Measurements from ENCODE around the gene NMRK2. TPM values are rescaled to one million over a fixed set of nuclear protein-coding genes. Genes with fewer than 3 reads are reported as not detected.

Gene NMRK2
- total RNA-seq, 4 donors from 2014 or later, result 0.69 to 8.6 (median 7.3) TPM; not detected in 1

- Histone ChIP-seq H3K36me3 (no peaks in the 10 kb centered on the region), H3K4me1 (no peaks in the 10 kb centered on the region), H3K27ac (no peak overlapping the region), H3K4me3 (no peak overlapping the region), H3K27me3 (no peaks in the 10 kb centered on the region), H3K9me3 (peaks cover 0 to 8% (median 0%) of the 10 kb centered on the region in 3 donors)
- no peak for TF ChIP-seq POLR2A (IDR thresholded peaks at IDR 0.05)
- no peak for ATAC-seq
- WGBS, 2 donors (ENCODE audit: low coverage in 1 of 2), result 93 to 100% methylated on average over 4 to 5 of the region's 5 CpGs
These were observed 16.8 kb upstream of the NMRK2 start for GRCh38 chr19:3916033-3916432.

- Histone ChIP-seq H3K36me3 (no peaks in the 10 kb centered on the region), H3K9me3 (peaks cover 0 to 23% (median 0%) of the 10 kb centered on the region in 3 donors), H3K4me3 (no peak overlapping the region), H3K27ac (no peak overlapping the region), H3K4me1 (no peaks in the 10 kb centered on the region), H3K27me3 (no peaks in the 10 kb centered on the region)
- whole genome bisulfite sequencing, 2 donors (ENCODE audit: low coverage in 1 of 2), result 90 to 98% methylated on average over 3 to 6 of the region's 8 CpGs
- no peak for TF ChIP-seq EP300 (IDR thresholded peaks at IDR 0.05)
- no peak for ATAC-seq
These were observed 13.1 kb upstream of the NMRK2 start for GRCh38 chr19:3919793-3920192.

GRCh38 chr19:3923096-3923758, 9.6 kb upstream of the NMRK2 start:
- no peaks in the 10 kb centered on the region for H3K4me1 ChIP-seq
- no peak for TF ChIP-seq POLR2AphosphoS5 (IDR thresholded peaks at IDR 0.05)
- TF ChIP-seq CTCF (IDR thresholded peaks at IDR 0.05), result no peak
- TF ChIP-seq EP300 (IDR thresholded peaks at IDR 0.05), result no peak
- TF ChIP-seq POLR2A (IDR thresholded peaks at IDR 0.05), result no peak
- no peak for ATAC-seq
- no peaks in the 10 kb centered on the region for H3K36me3 ChIP-seq
- H3K27ac ChIP-seq, result no peak overlapping the region
- H3K27me3 ChIP-seq, result no peaks in the 10 kb centered on the region
- H3K9me3 ChIP-seq, result peaks cover 0 to 23% (median 0%) of the 10 kb centered on the region in 3 donors
- no peak overlapping the region for H3K4me3 ChIP-seq

- Histone ChIP-seq H3K9me3 (peaks cover 0 to 23% (median 0%) of the 10 kb centered on the region in 3 donors), H3K4me3 (no peak overlapping the region)
These were observed 9.0 kb upstream of the NMRK2 start for GRCh38 chr19:3923912-3924311.

GRCh38 chr19:3931041-3931440, 1.8 kb upstream of the NMRK2 start:
- H3K27me3 ChIP-seq, result peaks cover 16% of the 10 kb centered on the region
- H3K9me3 ChIP-seq, result no peaks in the 10 kb centered on the region
- TF ChIP-seq POLR2AphosphoS5 (IDR thresholded peaks at IDR 0.05) (no peak), CTCF (IDR thresholded peaks at IDR 0.05) (no peak), EP300 (IDR thresholded peaks at IDR 0.05) (no peak), POLR2A (IDR thresholded peaks at IDR 0.05) (no peak)
- no peak overlapping the region for H3K4me3 ChIP-seq
- peak; percentile 36 for ATAC-seq
- 88% methylated on average over 1 of the region's 8 CpGs; no CpG with 5 or more reads in 1 of the 2 donors for WGBS, 2 donors (ENCODE audit: low coverage in 1 of 2)
- peaks cover 0 to 25% (median 8%) of the 10 kb centered on the region in 3 donors for H3K4me1 ChIP-seq
- no peak overlapping the region for H3K27ac ChIP-seq
- H3K36me3 ChIP-seq, result no peaks in the 10 kb centered on the region

More at GRCh38 chr19:3923912-3924311, 9.0 kb upstream of the NMRK2 start:
- 64 to 71% methylated on average over 1 of the region's 1 CpG for WGBS, 2 donors (ENCODE audit: low coverage in 1 of 2)
- Histone ChIP-seq H3K27ac (no peak overlapping the region), H3K4me1 (no peaks in the 10 kb centered on the region), H3K36me3 (no peaks in the 10 kb centered on the region), H3K27me3 (no peaks in the 10 kb centered on the region)
- ATAC-seq, result no peak
- TF ChIP-seq CTCF (IDR thresholded peaks at IDR 0.05) (no peak), POLR2AphosphoS5 (IDR thresholded peaks at IDR 0.05) (no peak), EP300 (IDR thresholded peaks at IDR 0.05) (no peak), POLR2A (IDR thresholded peaks at IDR 0.05) (no peak)

All from gastroesophageal sphincter (tissue), 4 donors.